HepG2 (cell line): ENCODE measurements around the gene MYO18A.

Source experiments
- MAFK ChIP-seq, 2 experiments: IDR thresholded peaks in 1 of 2; conservative IDR thresholded peaks in 1 of 2; 2 replicates each; pipeline ENCODE4 v1.6.1; 2011; ENCODE audit warnings: improper control_type of control experiment in 2 of 2, low read length in 2 of 2
- PHF8 ChIP-seq: sonication (generic); formaldehyde crosslinking; IDR thresholded peaks from 2 replicates; pipeline ENCODE4 v1.5.0; 2020; ENCODE audit warnings: missing genetic modification reagents
- ZBTB26 ChIP-seq: IDR thresholded peaks from 2 replicates; pipeline ENCODE4 v1.6.1; 2016; ENCODE audit warnings: missing compliant biosample characterization, missing genetic modification reagents, borderline replicate concordance
- ZNF687 ChIP-seq: sonication (generic); formaldehyde crosslinking; IDR thresholded peaks from 2 replicates; pipeline ENCODE4 v1.5.1; 2020; ENCODE audit warnings: mild to moderate bottlenecking, missing genetic modification reagents, moderate library complexity

- TF ChIP-seq ZNF687 (CRISPR knock-in tag) (no peak), PHF8 (CRISPR knock-in tag) (no peak), MAFK (conservative IDR thresholded peaks at IDR 0.05 in 1 of 2, IDR thresholded peaks at IDR 0.05 in 1 of 2; ENCODE audit: low read length in 2 of 2) (no peak), ZBTB26 (no peak)
Measured at GRCh38 chr17:29121442-29121841, 58.8 kb downstream of the MYO18A start.
